Fibroblast of skin of right biceps (primary cell): ENCODE measurements around the gene SSH2.
A peak's percentile ranks its signal among the peaks of the same experiment; 100 is the strongest.
"Not testable (repeated sequence)": the region's sequence is repeated elsewhere in the genome, so short reads cannot be mapped to it uniquely, and the experiment has no call there.

ENCODE experiments used
- DNase-seq: peaks from one replicate; pipeline ENCODE4 v3.0.0-alpha.2; 2013

Gene SSH2

GRCh38 chr17:29929533-29930408 is at the start of gene SSH2:
SSH2 (minus strand) TSS chr17:29930228; CDS start chr17:29930000, 228 bp downstream.
- DNase-seq: peak; percentile 85

- peak; percentile 45 for DNase-seq
Measured at GRCh38 chr17:29977836-29978235, 47.8 kb upstream of the SSH2 start.

GRCh38 chr17:29973005-29973404 is 43.0 kb upstream of the SSH2 start:
- DNase-seq: no peak

- DNase-seq: no peak
Measured at GRCh38 chr17:29972277-29972676, 42.2 kb upstream of the SSH2 start.

GRCh38 chr17:29968271-29968670 is 38.2 kb upstream of the SSH2 start:
- DNase-seq: no peak

GRCh38 chr17:29962656-29963055 is 32.6 kb upstream of the SSH2 start:
- DNase-seq: peak; percentile 9

GRCh38 chr17:29959658-29960337 is 29.8 kb upstream of the SSH2 start:
- DNase-seq: no peak

GRCh38 chr17:29958947-29959657 is 29.1 kb upstream of the SSH2 start:
- DNase-seq: peak; percentile 18

GRCh38 chr17:29957488-29957887 is 27.5 kb upstream of the SSH2 start:
- DNase-seq: not testable (repeated sequence)

- no peak for DNase-seq
Measured at GRCh38 chr17:29956225-29956624, 26.2 kb upstream of the SSH2 start.

GRCh38 chr17:29954405-29954804 is 24.4 kb upstream of the SSH2 start:
- no peak for DNase-seq

GRCh38 chr17:29949696-29950095 is 19.7 kb upstream of the SSH2 start:
- no peak for DNase-seq

GRCh38 chr17:29948448-29949215 is 18.6 kb upstream of the SSH2 start:
- no peak for DNase-seq

- no peak for DNase-seq
Measured at GRCh38 chr17:29945281-29945680, 15.3 kb upstream of the SSH2 start.

- no peak for DNase-seq
Measured at GRCh38 chr17:29941334-29941733, 11.3 kb upstream of the SSH2 start, which contains the start of gene EFCAB5. EFCAB5 (plus strand) TSS chr17:29941634; CDS start chr17:29941797, 163 bp downstream.

GRCh38 chr17:29936724-29937123 is 6.7 kb upstream of the SSH2 start:
- no peak for DNase-seq

GRCh38 chr17:29935909-29936308 is 5.9 kb upstream of the SSH2 start:
- DNase-seq: not testable (repeated sequence)

- peak; percentile 22 for DNase-seq
Measured at GRCh38 chr17:29933379-29933778, 3.4 kb upstream of the SSH2 start.

GRCh38 chr17:29931231-29931932 is 1.4 kb upstream of the SSH2 start:
- peak; percentile 85 for DNase-seq

GRCh38 chr17:29930409-29931010 is 482 bp upstream of the SSH2 start:
- DNase-seq: no peak

- DNase-seq: peak; percentile 26
Measured at GRCh38 chr17:29929006-29929532, 959 bp downstream of the SSH2 start.
